Heart right ventricle (tissue), 16 donors: ENCODE data around the gene ACP1. TPM values are rescaled to one million over a fixed set of nuclear protein-coding genes. Genes with fewer than 3 reads are reported as not detected.

Experiments
- ATAC-seq, 8 donors: fragments of 200-7000 bp; cut with Tn5 transposase; one replicate each; pipeline ENCODE4 v1.9.1; 2020; ENCODE audit warnings: mild to moderate bottlenecking in 8 of 8, moderate library complexity in 8 of 8, moderate number of reproducible peaks in 1 of 8
- DNase-seq, 2 donors: peaks; one replicate each; pipeline ENCODE4 v3.0.0-alpha.2; 2020
- H3K27ac ChIP-seq, 10 donors: fragments of 200-600 bp; sonication (generic) in 2 of 10; one replicate each; pipeline versions ENCODE4 v1.5.0 to v1.8.0; 2020 to 2022; ENCODE audit warnings: mild to moderate bottlenecking in 3 of 10
- H3K27me3 ChIP-seq, 7 donors: fragments of 200-600 bp; one replicate each; pipeline ENCODE4 v1.8.0; 2021 to 2022; ENCODE audit warnings: mild to moderate bottlenecking in 2 of 7
- H3K36me3 ChIP-seq, 9 donors: fragments of 200-600 bp; sonication (generic) in 1 of 9; one replicate each; pipeline versions ENCODE4 v1.5.0 to v1.8.0; 2020 to 2022; ENCODE audit warnings: mild to moderate bottlenecking in 2 of 9
- H3K4me1 ChIP-seq, 9 donors: fragments of 200-600 bp; sonication (generic) in 1 of 9; one replicate each; pipeline versions ENCODE4 v1.5.0 to v1.8.0; 2020 to 2022; ENCODE audit warnings: mild to moderate bottlenecking in 4 of 9
- H3K4me3 ChIP-seq, 10 donors: fragments of 200-600 bp; sonication (generic) in 2 of 10; one replicate each; pipeline versions ENCODE4 v1.5.0 to v1.8.0; 2020 to 2022; ENCODE audit warnings: mild to moderate bottlenecking in 7 of 10, moderate library complexity in 2 of 10
- H3K9me3 ChIP-seq, 11 donors: fragments of 200-600 bp in 10 of 11; sonication (generic) in 2 of 11; one replicate each; pipeline versions ENCODE4 v1.5.0 to v1.8.0; 2013 to 2022; ENCODE audit warnings: mild to moderate bottlenecking in 2 of 11, control low read depth in 1 of 11, moderate library complexity in 1 of 11
- CTCF ChIP-seq, 9 donors: fragments of 200-600 bp; sonication (generic) in 2 of 9; IDR thresholded peaks; one replicate each; pipeline versions ENCODE4 v1.5.0 to v1.8.0; 2021 to 2022; ENCODE audit warnings: antibody characterized with exemption in 9 of 9, mild to moderate bottlenecking in 5 of 9, moderate library complexity in 1 of 9
- WGBS, 2 donors: extraction: QIAGEN DNeasy Blood & Tissue Kit; methylation state at CpG; one replicate each; pipeline ENCODE4 v1.1.7; 2013; ENCODE audit warnings: inconsistent platforms in 1 of 2; 5-methylcytosine and 5-hydroxymethylcytosine counted together
- intact Hi-C, 10 donors: fragments of 100-400 bp; cut with DNase I; formaldehyde crosslinking; loops; one replicate each; pipeline versions ENCODE4 v1.11.1 to v1.14.2; 2022
- polyA plus RNA-seq, 2 donors: library from polyadenylated mRNA; stranded (reverse); fragments of 200-250 nt; gene quantifications; one replicate each; pipeline ENCODE4 v1.2.3, GENCODE V29; 2013
- total RNA-seq, 10 donors: library from RNA; stranded (reverse); fragmentation: NEBNext Ultra II Directional in 3 of 10; extraction: Animal tissue kit (Norgen Biotek cat#: 25700) in 3 of 10; gene quantifications; one replicate each; pipeline versions ENCODE4 v1.2.1 to v1.2.4, GENCODE V29; 2021 to 2023
- donor health status: Arrhythmogenic right ventricular cardiomyopathy.
- donor health status: ischemic (EF 13 %, LVEDD 7.1; RV severe dilation, severe dysfunction).
- donor health status: healthy with polysubstance abuse.
- donor health status: DM: no; HTN: yes; CAD: no.
- donor health status: DM: no; HTN: no; CAD: no.
- donor health status: ischemic (EF 25% LVEDD 6.9; RV normal size, moderate dysfunction).
- donor health status: ischemic (EF 25% LVEDD 5.7; RV mildly dilated, moderate dysfunction).
- donor health status: healthy.
- donor health status: DM: yes; HTN: yes; CAD: no.
- donor health status: Ischemic cardiomyopathy.
- donor health status: ischemic (EF 35%, LVEDD 5.7; RV mildly dilated, moderate dysfunction).
- donor health status: nonischemic (EF 11% LVEDD 7.7; RV severe dilation, severe dysfunction).
- donor health status: DM: yes; HTN: yes; CAD: no.
- donor health status: PGD.
- donor health status: ischemic (EF 29% LVEDD 5.4; RV normal size, mild dysfunction).
- donor health status: nonischemic (EF 23%, LVEDD 6.1; RV moderate dilation, normal function).

Gene ACP1
- total and polyA plus RNA-seq, 12 donors: 38.3 to 87.7 (median 65.2) TPM

- intact Hi-C loops: no loop called here
- Histone ChIP-seq H3K9me3 (no peaks in the 10 kb centered on the region), H3K27me3 (no peaks in the 10 kb centered on the region), H3K4me3 (no peak overlapping the region), H3K27ac (no peak overlapping the region), H3K4me1 (peaks cover 0 to 10% (median under 1%) of the 10 kb centered on the region in 9 donors), H3K36me3 (peaks cover 0 to 84% (median 19%) of the 10 kb centered on the region in 9 donors)
- TF ChIP-seq CTCF (IDR thresholded peaks at IDR 0.05): no peak
- WGBS, 2 donors: 92 to 97% methylated on average over 3 of the region's 3 CpGs
- no peak for DNase-seq
- no peak for ATAC-seq
Observed at GRCh38 chr2:274503-274902, 9.8 kb downstream of the ACP1 start.

GRCh38 chr2:275466-275865, 10.7 kb downstream of the ACP1 start:
- intact Hi-C loops: no loop called here
- WGBS, 2 donors: 87 to 89% methylated on average over 6 of the region's 6 CpGs
- Histone ChIP-seq H3K4me3 (no peak overlapping the region), H3K4me1 (peaks cover 0 to 8% (median 0%) of the 10 kb centered on the region in 9 donors), H3K27ac (no peak overlapping the region), H3K27me3 (no peaks in the 10 kb centered on the region), H3K9me3 (no peaks in the 10 kb centered on the region), H3K36me3 (peaks cover 0 to 94% (median 19%) of the 10 kb centered on the region in 9 donors)
- no peak for TF ChIP-seq CTCF (IDR thresholded peaks at IDR 0.05)
- ATAC-seq: no peak
- no peak for DNase-seq

GRCh38 chr2:278312-278926, 13.7 kb downstream of the ACP1 start:
- TF ChIP-seq CTCF (IDR thresholded peaks at IDR 0.05): no peak
- Histone ChIP-seq H3K4me3 (no peak overlapping the region), H3K27ac (no peak overlapping the region), H3K9me3 (no peaks in the 10 kb centered on the region), H3K4me1 (peaks cover 0 to 17% (median 0%) of the 10 kb centered on the region in 9 donors), H3K27me3 (no peaks in the 10 kb centered on the region), H3K36me3 (peaks cover 0 to 96% (median 15%) of the 10 kb centered on the region in 9 donors)
- 61 to 66% methylated on average over 2 of the region's 2 CpGs for WGBS, 2 donors
- ATAC-seq (no peak), DNase-seq (no peak)
- intact Hi-C loops: no loop called here

- no peak for TF ChIP-seq CTCF (IDR thresholded peaks at IDR 0.05)
- H3K27me3 ChIP-seq: no peaks in the 10 kb centered on the region
- no peak for DNase-seq
- H3K4me3 ChIP-seq: no peak overlapping the region
- peaks cover 0 to 17% (median 0%) of the 10 kb centered on the region in 9 donors for H3K4me1 ChIP-seq
- ATAC-seq: no peak
- 91 to 92% methylated on average over 4 of the region's 4 CpGs for WGBS, 2 donors
- no peaks in the 10 kb centered on the region for H3K9me3 ChIP-seq
- intact Hi-C loops: no loop called here
- H3K36me3 ChIP-seq: peaks cover 0 to 91% (median 15%) of the 10 kb centered on the region in 9 donors
- H3K27ac ChIP-seq: no peak overlapping the region
Observed at GRCh38 chr2:278927-279320, 14.2 kb downstream of the ACP1 start.
